Progenitor cell of endocrine pancreas (in vitro differentiated cells): ENCODE measurements around the gene ATP10D. TPM values are rescaled to one million over a fixed set of nuclear protein-coding genes. Genes with fewer than 3 reads are reported as not detected.
"Not testable (repeated sequence)": the region's sequence is repeated elsewhere in the genome, so short reads cannot be mapped to it uniquely, and the experiment has no call there.

Experiments used
- DNase-seq: peaks from one replicate; pipeline ENCODE4 v3.0.0; 2021; ENCODE audit warnings: low spot score; ENCODE audit not compliant: unreplicated experiment
- H3K27ac Mint-ChIP-seq: 2 replicates; pipeline ENCODE4 v1.8.0; 2021; ENCODE audit warnings: mild to moderate bottlenecking, moderate library complexity, mixed read lengths
- H3K27me3 Mint-ChIP-seq: 2 replicates; pipeline ENCODE4 v1.8.0; 2021; ENCODE audit warnings: mixed read lengths
- H3K36me3 Mint-ChIP-seq: 2 replicates; pipeline ENCODE4 v1.8.0; 2022; ENCODE audit warnings: mixed read lengths; ENCODE audit not compliant: insufficient read depth
- H3K4me1 Mint-ChIP-seq: 2 replicates; pipeline ENCODE4 v1.8.0; 2021; ENCODE audit warnings: low read depth, mixed read lengths
- H3K4me3 Mint-ChIP-seq: 2 replicates; pipeline ENCODE4 v1.8.0; 2021; ENCODE audit warnings: low read depth, mild to moderate bottlenecking, moderate library complexity, mixed read lengths
- H3K9me3 Mint-ChIP-seq: 2 replicates; pipeline ENCODE4 v1.8.0; 2021; ENCODE audit warnings: low read depth, mixed read lengths
- CTCF ChIP-seq: fragments of 200-600 bp; sonication (generic); IDR thresholded peaks from one replicate; pipeline ENCODE4 v1.5.0; 2021; ENCODE audit warnings: antibody characterized with exemption, mild to moderate bottlenecking; ENCODE audit not compliant: unreplicated experiment
- total RNA-seq: library from RNA; stranded (reverse); gene quantifications from 2 replicates; pipeline ENCODE4 v1.2.1, GENCODE V29; 2021

ATP10D gene
- total RNA-seq, 1 donor from 2014 or later: 35.2 TPM

- no peak for TF ChIP-seq CTCF
- peaks cover 11% of the 10 kb centered on the region for H3K4me1 Mint-ChIP-seq
- no peak for DNase-seq
- H3K4me3 Mint-ChIP-seq: no peak overlapping the region
- H3K27me3 Mint-ChIP-seq: no peaks in the 10 kb centered on the region
- H3K9me3 Mint-ChIP-seq: peaks cover 4% of the 10 kb centered on the region
- H3K27ac Mint-ChIP-seq: no peak overlapping the region
- H3K36me3 Mint-ChIP-seq: peaks cover 37% of the 10 kb centered on the region
These were observed 49.7 kb downstream of the ATP10D start for GRCh38 chr4:47534772-47535171.

GRCh38 chr4:47535567-47536147 lies 50.6 kb downstream of the ATP10D start:
- Mint-ChIP-seq H3K27ac (no peak overlapping the region), H3K4me3 (no peak overlapping the region), H3K4me1 (peaks cover 11% of the 10 kb centered on the region), H3K9me3 (peaks cover 4% of the 10 kb centered on the region), H3K36me3 (peaks cover 33% of the 10 kb centered on the region), H3K27me3 (no peaks in the 10 kb centered on the region)
- no peak for TF ChIP-seq CTCF
- no peak for DNase-seq

GRCh38 chr4:47536966-47537365 lies 51.9 kb downstream of the ATP10D start:
- H3K36me3 Mint-ChIP-seq: peaks cover 28% of the 10 kb centered on the region
- no peak overlapping the region for H3K27ac Mint-ChIP-seq
- TF ChIP-seq CTCF: no peak
- no peak for DNase-seq
- peaks cover 4% of the 10 kb centered on the region for H3K9me3 Mint-ChIP-seq
- H3K4me1 Mint-ChIP-seq: peaks cover 6% of the 10 kb centered on the region
- H3K27me3 Mint-ChIP-seq: no peaks in the 10 kb centered on the region
- H3K4me3 Mint-ChIP-seq: no peak overlapping the region

GRCh38 chr4:47538111-47538824 lies 53.2 kb downstream of the ATP10D start:
- H3K4me3 Mint-ChIP-seq: no peak overlapping the region
- H3K27me3 Mint-ChIP-seq: no peaks in the 10 kb centered on the region
- H3K9me3 Mint-ChIP-seq: peaks cover 4% of the 10 kb centered on the region
- peak overlapping the region; percentile 93 for H3K27ac Mint-ChIP-seq
- H3K4me1 Mint-ChIP-seq: peaks cover 6% of the 10 kb centered on the region
- no peak for TF ChIP-seq CTCF
- H3K36me3 Mint-ChIP-seq: peaks cover 28% of the 10 kb centered on the region
- no peak for DNase-seq

- DNase-seq: no peak
- Mint-ChIP-seq H3K27ac (peak overlapping the region; percentile 93), H3K4me1 (peaks cover 6% of the 10 kb centered on the region), H3K9me3 (peaks cover 4% of the 10 kb centered on the region), H3K27me3 (no peaks in the 10 kb centered on the region), H3K36me3 (peaks cover 27% of the 10 kb centered on the region), H3K4me3 (no peak overlapping the region)
- TF ChIP-seq CTCF: no peak
These were observed 53.7 kb downstream of the ATP10D start for GRCh38 chr4:47538825-47539154.

GRCh38 chr4:47542640-47543039 lies 57.6 kb downstream of the ATP10D start:
- not testable (repeated sequence) for H3K9me3 Mint-ChIP-seq, H3K4me3 Mint-ChIP-seq, H3K27me3 Mint-ChIP-seq, H3K27ac Mint-ChIP-seq, H3K4me1 Mint-ChIP-seq, DNase-seq
- peaks cover 11% of the 10 kb centered on the region for H3K36me3 Mint-ChIP-seq
